Measurements from ENCODE around the gene TEPSIN.

TEPSIN gene

DNA sequence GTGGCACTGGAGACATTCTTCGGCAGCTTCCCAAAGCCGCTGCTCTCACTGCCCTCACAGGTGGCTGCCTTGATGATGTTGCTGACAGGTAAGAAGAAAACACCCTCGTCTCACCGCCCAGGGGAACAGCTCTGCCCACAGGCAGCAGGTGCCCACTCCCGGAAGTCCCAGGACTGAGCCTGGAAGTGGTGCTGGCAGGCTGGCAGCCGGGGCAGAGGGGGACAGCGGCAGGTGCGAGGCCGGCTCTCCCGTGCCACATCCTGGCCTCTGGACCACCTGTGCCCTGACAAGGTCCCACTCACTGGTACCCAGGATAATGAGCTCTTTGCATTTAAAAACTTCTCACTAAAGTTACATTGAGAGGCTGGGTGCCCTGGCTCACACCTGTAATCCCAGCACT is 36.5 kb downstream of the TEPSIN start:
- no peak overlapping the region for H3K4me3 ChIP-seq (ENCODE audit: low read depth, low read length)
- TF ChIP-seq, protein P1, sequence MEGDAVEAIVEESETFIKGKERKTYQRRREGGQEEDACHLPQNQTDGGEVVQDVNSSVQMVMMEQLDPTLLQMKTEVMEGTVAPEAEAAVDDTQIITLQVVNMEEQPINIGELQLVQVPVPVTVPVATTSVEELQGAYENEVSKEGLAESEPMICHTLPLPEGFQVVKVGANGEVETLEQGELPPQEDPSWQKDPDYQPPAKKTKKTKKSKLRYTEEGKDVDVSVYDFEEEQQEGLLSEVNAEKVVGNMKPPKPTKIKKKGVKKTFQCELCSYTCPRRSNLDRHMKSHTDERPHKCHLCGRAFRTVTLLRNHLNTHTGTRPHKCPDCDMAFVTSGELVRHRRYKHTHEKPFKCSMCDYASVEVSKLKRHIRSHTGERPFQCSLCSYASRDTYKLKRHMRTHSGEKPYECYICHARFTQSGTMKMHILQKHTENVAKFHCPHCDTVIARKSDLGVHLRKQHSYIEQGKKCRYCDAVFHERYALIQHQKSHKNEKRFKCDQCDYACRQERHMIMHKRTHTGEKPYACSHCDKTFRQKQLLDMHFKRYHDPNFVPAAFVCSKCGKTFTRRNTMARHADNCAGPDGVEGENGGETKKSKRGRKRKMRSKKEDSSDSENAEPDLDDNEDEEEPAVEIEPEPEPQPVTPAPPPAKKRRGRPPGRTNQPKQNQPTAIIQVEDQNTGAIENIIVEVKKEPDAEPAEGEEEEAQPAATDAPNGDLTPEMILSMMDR (IDR thresholded peaks at IDR 0.05; ENCODE audit: borderline replicate concordance, insufficient read depth, low read depth, low read length): no peak

DNA sequence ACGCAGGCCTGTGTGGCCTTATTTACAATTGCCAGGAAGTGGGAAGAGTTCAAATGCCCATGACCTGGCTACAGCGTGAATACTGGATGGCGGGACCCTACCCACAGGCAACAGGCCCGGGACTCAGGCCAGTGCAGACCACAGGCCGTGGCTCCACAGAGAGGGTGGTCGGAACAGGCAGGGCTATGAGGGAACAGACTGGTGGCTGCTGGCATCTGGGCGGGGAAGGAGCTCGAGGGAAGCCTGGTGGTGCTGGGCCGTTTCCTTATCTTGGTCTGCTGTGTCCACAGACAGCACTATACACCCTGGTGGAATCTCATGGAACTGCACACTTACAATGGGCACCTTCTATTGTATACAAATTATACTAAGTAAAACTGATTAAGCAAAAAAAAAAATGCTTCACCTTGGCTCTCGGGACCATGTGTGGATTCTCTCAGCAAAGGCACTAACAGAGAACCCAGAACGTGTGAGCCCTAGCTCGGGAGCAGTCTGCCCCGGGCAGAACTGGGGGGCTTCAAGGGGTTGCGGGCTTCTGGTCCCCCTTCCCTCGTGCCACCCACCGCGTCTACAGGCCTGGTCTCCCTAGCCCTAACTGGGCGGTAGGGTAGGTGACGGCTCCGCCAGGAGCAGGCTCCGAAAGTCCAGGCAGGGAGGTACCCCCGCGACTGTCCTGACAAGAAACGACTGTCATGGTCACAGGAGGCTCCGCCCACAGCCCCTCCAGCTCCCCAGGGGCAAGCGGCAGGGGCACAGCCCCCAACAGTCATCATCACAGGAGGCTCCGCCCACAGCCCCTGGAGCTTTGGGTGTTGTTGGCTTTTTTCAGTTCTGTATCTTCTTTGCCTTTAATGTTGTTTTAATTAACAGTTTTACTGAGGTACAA is 37.9 kb downstream of the TEPSIN start:
- no peak overlapping the region for H3K4me3 ChIP-seq (ENCODE audit: low read depth, low read length)
- TF ChIP-seq, protein P1 (IDR thresholded peaks at IDR 0.05; ENCODE audit: borderline replicate concordance, insufficient read depth, low read depth, low read length): peak; percentile 50; the same call in 1 of the 2 replicates

DNA sequence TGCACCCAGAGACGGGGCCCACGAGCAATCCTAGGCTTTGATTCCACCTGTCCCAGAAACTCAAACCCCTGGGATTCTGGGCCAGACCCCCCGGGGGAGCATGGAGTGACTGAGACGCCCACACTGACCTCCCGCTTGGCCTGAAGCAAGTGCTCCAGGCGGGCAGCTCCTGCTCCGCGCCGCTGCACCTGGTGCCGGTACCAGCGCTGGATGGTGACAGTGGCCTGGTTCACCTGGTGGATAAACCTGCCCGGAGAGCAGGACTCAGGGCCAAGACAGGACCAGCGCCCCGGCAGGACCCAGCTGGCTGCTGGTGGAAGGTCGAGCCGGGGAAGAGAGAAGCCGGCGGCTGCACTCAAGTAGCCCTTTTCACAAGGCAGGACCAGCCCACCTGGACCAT is 38.7 kb downstream of the TEPSIN start:
- TF ChIP-seq, protein P1 (IDR thresholded peaks at IDR 0.05; ENCODE audit: borderline replicate concordance, insufficient read depth, low read depth, low read length): no peak
- H3K4me3 ChIP-seq (ENCODE audit: low read depth, low read length): no peak overlapping the region

DNA sequence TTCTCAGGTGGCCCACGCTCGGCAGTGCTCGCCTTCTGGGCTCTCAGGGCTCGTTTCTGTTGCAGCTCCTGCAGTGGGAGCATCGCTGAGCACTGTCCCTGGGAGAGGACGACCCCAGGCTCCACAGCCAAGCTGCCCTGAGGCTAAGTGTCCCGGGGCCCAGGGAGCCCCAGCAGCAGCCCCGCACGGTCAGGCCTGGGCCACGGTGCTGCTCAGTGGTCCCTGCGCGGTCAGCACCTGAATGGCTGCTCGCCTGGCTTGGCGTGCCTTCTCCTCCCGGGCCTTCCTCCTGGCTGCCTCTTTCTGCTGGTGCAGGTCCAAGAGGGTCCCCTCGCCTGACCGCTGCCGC is 39.4 kb downstream of the TEPSIN start:
- TF ChIP-seq, protein P1 (IDR thresholded peaks at IDR 0.05; ENCODE audit: borderline replicate concordance, insufficient read depth, low read depth, low read length): no peak

DNA sequence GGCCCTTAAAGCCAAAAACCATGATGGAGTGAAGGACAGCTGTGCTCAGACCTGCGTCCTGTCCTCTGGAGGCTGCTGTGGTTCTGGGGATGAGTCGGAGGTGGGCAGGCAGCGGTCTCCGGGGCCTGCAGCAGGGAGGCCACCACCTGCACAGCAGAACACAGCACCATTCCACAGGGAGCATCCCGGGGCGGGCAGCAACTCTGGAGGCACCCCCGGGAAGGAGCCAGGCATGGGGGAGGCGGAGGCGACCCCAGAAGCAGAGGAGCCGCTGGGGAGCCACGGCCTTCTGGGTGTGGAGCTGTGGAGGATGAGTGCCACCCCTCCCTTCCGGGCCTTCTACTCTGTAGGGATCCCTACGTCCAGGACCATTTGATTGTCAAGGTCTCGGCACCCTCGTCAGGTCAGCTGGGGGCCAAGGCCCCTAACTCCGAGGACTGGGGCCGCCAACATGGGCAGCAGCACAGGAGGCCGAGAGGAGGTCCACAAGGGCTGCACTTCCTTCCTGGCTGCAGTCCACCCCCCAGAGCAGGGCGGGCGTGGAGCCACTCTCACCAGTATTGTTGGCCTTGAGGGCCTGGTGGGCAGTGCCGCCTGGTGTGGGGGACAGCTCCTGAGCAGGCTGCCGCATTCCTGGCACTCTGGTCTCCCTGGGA is 39.9 kb downstream of the TEPSIN start:
- no peak overlapping the region for H3K4me3 ChIP-seq (ENCODE audit: low read depth, low read length)
- TF ChIP-seq, protein P1 (IDR thresholded peaks at IDR 0.05; ENCODE audit: borderline replicate concordance, insufficient read depth, low read depth, low read length): no peak

More for the DNA sequence above, 39.4 kb downstream of the TEPSIN start:
- H3K4me3 ChIP-seq (ENCODE audit: low read depth, low read length): no peak overlapping the region

DNA sequence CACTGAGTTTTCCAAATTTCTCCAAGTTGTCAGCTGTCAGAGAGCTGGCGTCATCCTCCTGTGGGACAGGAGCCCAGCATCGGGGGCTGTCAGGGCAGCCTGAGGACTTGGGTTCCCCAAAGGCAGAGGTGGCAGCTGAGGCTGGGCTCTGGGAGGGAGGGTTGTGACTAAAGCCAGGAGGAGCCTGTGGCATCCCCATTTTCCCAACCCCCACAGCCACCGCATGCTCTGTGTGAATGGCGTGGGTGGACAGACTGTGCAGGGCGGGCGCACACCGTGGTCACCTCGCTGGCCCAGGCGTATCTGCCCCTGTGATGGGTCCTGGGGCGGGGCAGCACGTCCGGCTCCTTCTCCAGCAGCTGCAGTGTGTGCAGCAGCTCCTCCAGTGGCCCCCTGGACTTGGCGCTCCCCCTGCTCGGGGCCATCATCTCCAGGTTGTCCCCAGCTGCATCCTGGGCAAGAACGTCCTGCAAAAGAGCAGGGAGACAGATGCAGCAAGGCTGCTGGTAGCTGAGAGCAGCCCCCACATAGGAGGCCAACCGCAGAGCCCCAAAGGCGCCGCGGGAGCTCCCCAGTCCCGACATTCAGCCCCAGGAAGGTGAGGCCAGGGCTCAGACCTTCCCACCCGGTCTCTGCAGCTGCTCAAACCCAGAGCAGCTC is 40.9 kb downstream of the TEPSIN start:
- TF ChIP-seq, protein P1 (IDR thresholded peaks at IDR 0.05; ENCODE audit: borderline replicate concordance, insufficient read depth, low read depth, low read length): no peak

More for the DNA sequence above, 40.9 kb downstream of the TEPSIN start:
- H3K4me3 ChIP-seq (ENCODE audit: low read depth, low read length): no peak overlapping the region

Data from GM12875 (cell line).